Measurements from ENCODE around the gene ZNF70. TPM values are rescaled to one million over a fixed set of nuclear protein-coding genes. Genes with fewer than 3 reads are reported as not detected.

Gene ZNF70
- 1.1 and 3.1 TPM in 2 replicates for total RNA-seq

GRCh38 chr22:23750714-23751440 is at the start of gene ZNF70:
TSS of gene ZNF70 (minus strand) at chr22:23751112. CDS start at chr22:23745140, 5,972 bp downstream.

GRCh38 chr22:23786752-23787599 is 36.1 kb upstream of the ZNF70 start, which contains the start of gene SMARCB1:
TSS of gene SMARCB1 (plus strand) at chr22:23786966. CDS start at chr22:23787170, 204 bp downstream.

GRCh38 chr22:23772649-23773473 is 21.9 kb upstream of the ZNF70 start, which contains the start of gene MMP11:
TSS of gene MMP11 (plus strand) at chr22:23772849. CDS start at chr22:23772871, 22 bp downstream.

GRCh38 chr22:23767673-23768548 is 17.0 kb upstream of the ZNF70 start, which contains the start of gene CHCHD10:
TSS of gene CHCHD10 (minus strand) at chr22:23767972. CDS start at chr22:23767874, 98 bp downstream.

GRCh38 chr22:23762842-23763578 is 12.1 kb upstream of the ZNF70 start, which contains the start of gene C22orf15:
TSS of gene C22orf15 (plus strand) at chr22:23762990. CDS start at chr22:23763307, 317 bp downstream.

GRCh38 chr22:23754220-23754919 is 3.5 kb upstream of the ZNF70 start, which contains the start of gene VPREB3:
TSS of gene VPREB3 (minus strand) at chr22:23754425. CDS start at chr22:23754363, 62 bp downstream.

GRCh38 chr22:23690713-23691112 is 60.2 kb downstream of the ZNF70 start, which contains the start of gene RGL4:
TSS of gene RGL4 (plus strand) at chr22:23691013. CDS start at chr22:23692031, 1,018 bp downstream.

Other genes with a start within 250 kb of the ZNF70 start
- not detected in 2 replicates for gene IGLL1, start 170.8 kb downstream of the ZNF70 start, total RNA-seq
- 0.06 TPM in 1 of 2 replicates, not detected in the other for gene DRICH1, start 118.8 kb downstream of the ZNF70 start, total RNA-seq
- gene RGL4, start 60.1 kb downstream of the ZNF70 start, total RNA-seq, result not detected in 2 replicates
- gene VPREB3, start 3.3 kb upstream of the ZNF70 start, total RNA-seq, result not detected in 2 replicates
- 0.13 and 0.81 TPM in 2 replicates for gene C22orf15, start 11.9 kb upstream of the ZNF70 start, total RNA-seq
- 2.8 and 5.4 TPM in 2 replicates for gene CHCHD10, start 16.9 kb upstream of the ZNF70 start, total RNA-seq
- 1.9 and 8.6 TPM in 2 replicates for gene MMP11, start 21.7 kb upstream of the ZNF70 start, total RNA-seq
- 17.0 and 26.8 TPM in 2 replicates for gene SMARCB1, start 35.9 kb upstream of the ZNF70 start, total RNA-seq
- 0.38 and 0.49 TPM in 2 replicates for gene DERL3, start 87.9 kb upstream of the ZNF70 start, total RNA-seq
- gene SLC2A11, start 106.8 kb upstream of the ZNF70 start, total RNA-seq, result 2.8 and 7.9 TPM in 2 replicates
- gene MIF, start 143.3 kb upstream of the ZNF70 start, total RNA-seq, result 164 and 291 TPM in 2 replicates
- 1.3 and 7.0 TPM in 2 replicates for gene GSTT2B, start 210.1 kb upstream of the ZNF70 start, total RNA-seq
- 0.25 and 1.1 TPM in 2 replicates for gene DDTL, start 215.8 kb upstream of the ZNF70 start, total RNA-seq
- 65.6 and 81.6 TPM in 2 replicates for gene DDT, start 223.3 kb upstream of the ZNF70 start, total RNA-seq
- gene GSTT2, start 229.0 kb upstream of the ZNF70 start, total RNA-seq, result not detected in 2 replicates

Measured in bladder microvascular endothelial cell (primary cell).